H7 (cell line): ENCODE results near the gene GNAZ. TPM values are rescaled to one million over a fixed set of nuclear protein-coding genes. Genes with fewer than 3 reads are reported as not detected.
"Not testable (repeated sequence)": the region's sequence is repeated elsewhere in the genome, so short reads cannot be mapped to it uniquely, and the experiment has no call there.

Experiments
- DNase-seq: peaks from one replicate; pipeline ENCODE4 v3.0.0; 2012
- H3K27me3 ChIP-seq: 2 replicates; pipeline ENCODE4 v1.6.0; 2011; ENCODE audit warnings: mild to moderate bottlenecking, low read length; ENCODE audit not compliant: control insufficient read depth, insufficient read depth
- H3K36me3 ChIP-seq: replicated peaks from 2 replicates; pipeline ENCODE4 v1.5.1; 2011; ENCODE audit warnings: low read length; ENCODE audit not compliant: control insufficient read depth, insufficient read depth
- H3K4me3 ChIP-seq: 2 replicates; pipeline ENCODE4 v1.5.1; 2011; ENCODE audit warnings: low read depth, mild to moderate bottlenecking, control low read depth, low read length, moderate library complexity; ENCODE audit not compliant: insufficient read depth
- total RNA-seq: library from RNA; depleted of rRNA; stranded (reverse); fragments of >200 nt; shearing (Covaris generic); gene quantifications from 2 replicates; pipeline ENCODE4 v1.2.3, GENCODE V29; 2014

The GNAZ gene
- total RNA-seq, 1 experiment from 2014 or later = 18.0 TPM

DNA sequence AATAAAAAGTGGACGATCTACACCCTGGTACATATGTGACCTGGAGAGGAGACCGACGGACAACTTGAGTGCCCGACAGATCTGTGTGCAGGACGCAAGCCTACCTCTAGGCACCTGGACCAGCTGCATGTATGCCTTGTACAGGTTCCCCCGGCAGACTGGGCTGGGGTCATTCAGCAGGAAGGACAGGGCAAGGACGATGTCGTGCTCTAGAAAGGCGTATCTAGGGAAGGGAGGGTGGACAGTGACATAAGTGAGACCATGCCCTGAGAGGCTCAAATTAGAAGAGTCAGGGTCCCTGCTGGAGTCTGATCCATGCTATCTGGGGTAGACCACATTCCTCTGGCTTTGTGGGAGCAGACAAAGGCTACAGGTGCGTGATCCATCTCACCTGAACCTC, 63.6 kb downstream of the GNAZ start:
- Histone ChIP-seq H3K36me3 (no peaks in the 10 kb centered on the region), H3K4me3 (no peak overlapping the region), H3K27me3 (no peaks in the 10 kb centered on the region)
- no peak for DNase-seq

DNA sequence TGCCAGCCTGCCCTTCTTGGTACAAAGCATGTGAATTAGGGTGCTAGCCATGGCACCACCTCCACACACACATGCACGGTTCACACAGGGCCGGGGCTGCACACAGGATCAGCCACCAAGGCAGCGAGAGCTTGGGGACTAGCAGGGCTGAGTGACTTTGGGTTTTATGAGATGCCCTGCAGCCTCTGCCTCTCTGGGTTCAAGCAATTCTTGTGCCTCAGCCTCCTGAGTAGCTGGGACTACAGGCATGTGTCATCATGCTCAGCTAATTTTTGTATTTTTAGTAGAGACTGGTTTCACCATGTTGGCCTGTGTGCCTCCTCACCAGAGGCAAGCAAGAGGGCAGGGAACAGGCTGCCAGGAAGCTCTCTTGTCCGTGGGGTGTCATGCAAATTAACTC, 66.7 kb downstream of the GNAZ start:
- not testable (repeated sequence) for H3K36me3 ChIP-seq, H3K27me3 ChIP-seq, DNase-seq, H3K4me3 ChIP-seq

DNA sequence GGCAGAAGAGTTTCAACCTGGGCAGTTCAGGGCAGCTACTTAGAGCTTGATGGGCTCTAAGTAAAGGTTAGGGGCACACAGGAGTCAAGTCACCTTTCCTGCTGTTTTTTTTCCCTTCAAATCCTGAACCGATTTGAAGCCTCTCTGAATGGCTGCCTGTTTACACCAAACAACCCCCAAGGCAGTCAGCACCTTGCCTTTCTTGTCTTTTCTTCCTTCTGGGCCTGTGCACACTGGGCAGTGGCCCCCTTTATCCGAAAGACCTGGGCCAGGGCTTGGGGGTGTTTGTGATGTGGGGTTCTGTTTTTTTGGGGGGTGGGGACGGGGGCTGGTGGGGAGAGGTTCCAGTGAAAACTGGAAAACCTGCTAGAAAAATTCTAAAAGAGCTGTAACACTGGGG, 67.1 kb downstream of the GNAZ start:
- H3K27me3 ChIP-seq = no peaks in the 10 kb centered on the region
- no peak overlapping the region for H3K4me3 ChIP-seq
- DNase-seq = no peak
- no peaks in the 10 kb centered on the region for H3K36me3 ChIP-seq

DNA sequence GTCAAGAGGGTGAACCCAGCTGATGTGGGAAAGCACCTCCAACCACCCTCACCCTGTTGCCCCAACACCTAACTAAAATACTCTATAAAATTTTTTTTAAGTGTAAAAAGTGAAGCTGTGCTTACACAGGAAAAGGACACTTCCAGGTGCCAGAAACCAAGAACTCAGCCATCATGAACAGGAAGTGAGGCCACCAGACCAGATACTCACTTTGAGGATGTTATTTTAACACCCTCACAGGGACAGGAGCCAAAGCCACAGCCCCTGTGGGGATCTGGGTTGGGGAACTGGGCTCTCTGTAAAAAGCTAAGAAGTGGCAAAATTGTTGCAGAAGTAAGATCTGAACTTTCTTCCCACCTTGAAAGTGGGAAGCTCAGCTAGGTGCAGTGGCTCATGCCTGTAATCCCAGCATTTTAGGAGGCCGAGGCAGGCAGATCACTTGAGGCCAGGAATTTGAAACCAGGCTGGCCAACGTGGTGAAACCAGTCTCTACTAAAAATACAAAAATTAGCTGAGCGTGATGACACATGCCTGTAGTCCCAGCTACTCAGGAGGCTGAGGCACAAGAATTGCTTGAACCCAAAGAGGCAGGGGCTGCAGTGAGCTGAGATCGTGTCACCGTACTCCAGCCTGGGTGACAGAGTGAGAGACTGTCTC, 67.7 kb downstream of the GNAZ start:
- Histone ChIP-seq H3K4me3 (no peak overlapping the region), H3K27me3 (no peaks in the 10 kb centered on the region; the same call in 1 of the 2 replicates), H3K36me3 (no peaks in the 10 kb centered on the region)
- no peak for DNase-seq

DNA sequence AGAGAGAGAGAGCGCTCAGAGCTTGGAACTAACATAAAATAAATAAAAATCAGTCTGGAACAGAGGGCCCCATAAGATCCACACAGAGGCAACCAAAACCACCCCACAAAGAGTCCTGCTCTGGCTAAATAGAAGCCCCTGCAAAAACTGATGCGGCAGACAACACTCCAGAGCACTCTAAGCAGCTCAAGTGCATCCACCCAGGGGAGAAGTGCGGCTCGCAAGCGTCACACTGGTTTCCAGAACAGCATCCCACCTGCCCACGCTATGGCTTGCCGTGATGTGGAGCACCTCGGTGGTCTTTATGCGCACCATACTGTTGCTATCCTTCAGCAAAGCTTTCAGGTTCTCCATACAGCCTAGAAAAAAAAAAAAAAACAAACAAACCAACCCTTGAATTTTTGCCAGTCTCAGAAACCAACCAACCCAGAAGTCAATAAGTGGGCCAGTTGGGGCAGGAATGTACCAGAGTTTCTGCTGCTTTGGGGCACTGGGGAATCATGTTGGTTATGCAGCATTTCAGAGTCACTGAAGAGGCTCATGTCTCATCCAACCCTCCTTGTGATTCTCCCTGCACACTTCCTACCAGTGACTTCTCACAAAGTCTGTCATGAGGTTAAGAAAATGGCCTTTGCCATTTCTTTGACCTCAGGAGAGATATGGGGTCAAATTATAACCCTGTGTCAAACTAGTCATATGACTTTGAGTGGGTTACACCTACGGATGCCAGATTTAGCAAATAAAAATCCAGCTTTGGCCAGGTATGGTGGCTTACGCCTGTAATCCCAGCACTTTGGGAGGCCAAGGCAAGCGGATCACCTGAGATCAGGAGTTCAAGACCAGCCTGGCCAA, 68.5 kb downstream of the GNAZ start:
- Histone ChIP-seq H3K4me3 (no peak overlapping the region), H3K36me3 (no peaks in the 10 kb centered on the region), H3K27me3 (no peaks in the 10 kb centered on the region; the same call in 1 of the 2 replicates)
- no peak for DNase-seq

DNA sequence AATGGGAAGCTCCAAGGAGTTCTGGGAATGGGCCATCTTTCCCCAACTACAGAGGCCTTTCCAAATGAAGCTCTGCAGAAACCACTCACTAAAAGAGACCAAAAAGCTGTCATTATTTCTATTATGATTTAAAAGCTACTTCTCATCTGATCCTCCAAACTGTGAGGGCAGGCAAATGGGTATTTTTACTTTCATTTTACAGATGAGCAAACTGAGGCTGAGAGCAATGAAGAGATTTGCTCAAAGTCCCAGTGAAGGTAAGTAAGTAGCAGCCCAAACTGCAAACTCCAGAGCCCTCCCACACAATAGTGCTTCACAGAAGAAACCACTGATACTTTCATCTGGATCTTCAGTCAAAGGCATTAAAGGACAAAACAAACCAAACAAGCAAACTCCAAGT, 70.1 kb downstream of the GNAZ start:
- no peak for DNase-seq
- Histone ChIP-seq H3K27me3 (peaks cover 2% of the 10 kb centered on the region), H3K4me3 (no peak overlapping the region), H3K36me3 (no peaks in the 10 kb centered on the region)

DNA sequence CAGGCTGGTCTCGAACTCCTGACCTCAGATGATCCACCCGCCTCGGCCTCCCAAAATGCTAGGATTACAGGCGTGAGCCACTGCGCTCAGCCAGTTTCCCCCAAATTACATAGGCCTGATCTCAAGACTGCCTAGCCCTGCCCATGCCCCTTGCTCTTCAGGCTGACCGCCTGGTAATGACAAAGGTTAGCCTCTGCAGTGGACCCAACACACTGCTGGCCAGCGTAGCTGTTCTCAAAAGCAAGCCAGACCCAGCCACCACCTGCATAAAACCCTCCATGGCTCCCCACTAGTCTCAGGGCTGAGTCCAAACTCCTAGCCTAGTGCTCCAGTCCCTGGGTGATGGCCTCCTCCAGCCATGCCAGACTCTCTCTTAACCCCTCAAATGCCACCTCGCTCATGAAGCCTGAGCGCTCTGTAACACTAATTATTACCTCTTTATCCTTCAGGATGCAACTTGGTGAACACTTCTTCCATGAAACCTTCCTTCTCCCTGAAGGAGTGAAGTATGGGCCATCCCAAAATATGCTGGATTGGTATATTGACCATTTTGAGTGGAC, 72.3 kb downstream of the GNAZ start:
- no peak for DNase-seq
- Histone ChIP-seq H3K4me3 (no peak overlapping the region), H3K27me3 (peaks cover 4% of the 10 kb centered on the region), H3K36me3 (no peaks in the 10 kb centered on the region)

DNA sequence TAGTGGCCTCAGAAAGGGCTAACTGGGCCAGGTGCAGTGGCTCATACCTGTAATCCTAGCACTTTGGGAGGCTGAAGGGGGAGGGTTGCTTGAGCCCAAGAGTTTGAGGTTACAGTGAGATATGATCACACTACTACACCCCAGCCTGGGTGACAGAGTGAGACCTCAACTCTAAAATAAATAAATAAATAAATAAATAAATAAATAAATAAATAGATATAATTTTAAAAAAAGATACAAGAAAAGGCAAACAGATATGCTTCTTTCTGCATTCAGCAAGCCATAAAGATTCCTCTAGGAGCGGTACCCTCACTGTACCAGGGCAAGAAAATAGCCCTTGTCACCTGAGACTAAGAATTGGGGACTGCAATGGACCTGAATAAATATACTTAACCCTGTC, 72.8 kb downstream of the GNAZ start:
- Histone ChIP-seq H3K4me3 (no peak overlapping the region), H3K36me3 (no peaks in the 10 kb centered on the region), H3K27me3 (peaks cover 4% of the 10 kb centered on the region)
- DNase-seq = no peak

DNA sequence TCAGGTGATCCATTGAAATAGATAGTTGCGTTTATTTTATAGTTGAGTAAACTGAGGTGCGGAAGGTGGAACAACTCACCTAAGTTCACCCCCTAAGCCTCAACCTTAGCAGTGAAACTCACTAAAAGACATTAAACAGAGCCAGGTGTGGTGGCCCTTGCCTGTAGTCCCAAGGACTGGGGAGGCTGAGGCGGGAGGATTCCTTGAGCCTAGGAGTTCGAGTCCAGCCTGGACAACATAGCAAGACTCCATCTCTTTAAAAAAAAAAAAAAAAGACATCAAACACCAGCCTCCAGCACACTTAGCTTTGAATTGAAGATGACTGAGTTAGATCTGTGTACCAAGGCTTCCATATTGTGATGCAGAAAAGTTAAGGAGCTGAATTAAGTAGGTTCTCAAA, 74.1 kb downstream of the GNAZ start:
- DNase-seq = no peak
- Histone ChIP-seq H3K27me3 (peaks cover 4% of the 10 kb centered on the region), H3K4me3 (no peak overlapping the region), H3K36me3 (no peaks in the 10 kb centered on the region)

DNA sequence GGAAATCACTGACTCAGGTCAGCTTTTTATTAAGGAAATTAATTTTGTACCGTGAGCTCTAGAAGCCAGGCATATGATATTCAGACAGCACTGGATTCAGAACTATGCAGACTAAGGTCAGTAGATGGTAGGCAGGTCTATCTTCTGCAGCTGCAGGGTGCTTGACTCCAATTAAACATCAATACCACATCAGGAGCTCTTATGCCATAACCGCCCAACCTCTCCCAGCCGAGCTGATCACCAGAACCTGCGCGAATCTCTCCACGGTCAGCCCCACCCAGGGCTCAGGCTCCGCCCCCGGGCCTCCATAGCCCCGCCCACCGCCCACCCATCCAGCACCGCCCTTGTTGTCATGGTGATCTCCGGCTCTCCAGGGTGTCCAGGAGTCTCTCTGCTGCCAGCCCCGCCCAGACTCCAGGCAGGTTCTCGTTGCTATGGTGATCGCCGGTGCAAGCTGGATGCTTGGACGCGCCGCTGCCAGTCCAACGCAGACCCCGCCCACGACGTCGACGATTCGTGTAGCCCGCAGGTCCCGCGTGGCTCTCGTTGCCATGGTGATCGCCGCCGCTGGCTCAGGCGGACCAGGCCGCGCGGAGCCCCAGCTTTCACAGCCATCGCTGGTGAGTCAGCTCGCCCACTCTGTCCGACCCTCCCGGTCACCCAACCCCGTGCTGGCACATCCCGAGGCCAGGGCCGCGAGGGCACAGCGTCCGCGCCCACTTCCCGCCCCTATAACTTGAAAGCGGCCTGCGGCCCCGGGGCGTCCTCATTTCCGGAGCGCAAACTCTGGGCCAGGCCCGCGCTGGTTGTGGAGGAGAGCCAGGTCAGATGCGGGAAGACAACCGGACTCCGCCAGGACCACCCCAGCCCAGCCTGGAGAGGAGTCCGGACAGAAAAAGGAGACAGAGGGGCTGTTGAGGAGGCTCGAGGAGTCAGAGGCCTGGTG, 74.9 kb downstream of the GNAZ start, which contains the start of gene RAB36:
Gene RAB36 (plus strand): TSS at position 546 of the 946 bp plus-strand sequence. CDS start 1,140 bp downstream, outside the sequence.
- DNase-seq = peak; percentile 99
- Histone ChIP-seq H3K4me3 (peak within 1 kb of the TSS; percentile 55), H3K27me3 (peaks cover 4% of the 10 kb centered on the region), H3K36me3 (no peaks in the 10 kb centered on the region)

DNA sequence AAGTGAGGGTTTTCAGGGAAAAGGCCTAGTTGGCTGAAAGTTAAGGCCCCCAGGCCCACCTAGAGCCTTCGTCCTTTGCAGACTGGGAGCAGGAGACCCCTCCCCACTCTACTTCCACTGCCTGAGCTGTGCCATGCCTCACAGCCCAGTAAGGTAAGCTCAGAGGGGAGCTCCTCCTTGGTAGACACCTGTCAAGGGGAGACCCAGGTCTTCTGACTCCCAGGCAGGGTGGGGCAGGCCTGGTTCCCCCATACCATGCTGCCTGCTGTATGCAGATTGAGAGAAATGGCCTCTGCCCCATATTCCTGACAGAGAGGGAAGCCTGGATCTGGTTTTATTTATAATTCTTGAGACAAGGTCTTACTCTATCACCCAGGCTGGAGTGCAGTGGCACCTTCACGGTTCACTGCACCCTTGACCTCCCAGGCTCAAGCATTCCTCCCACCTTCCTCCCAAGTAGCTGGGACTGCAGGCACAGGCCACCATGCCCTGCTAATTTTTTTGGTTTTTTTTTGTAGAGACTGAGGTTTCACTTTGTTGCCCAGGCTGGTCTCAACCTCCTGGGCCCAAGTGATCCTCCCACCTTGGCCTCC, 75.7 kb downstream of the GNAZ start:
- no peak for DNase-seq
- H3K36me3 ChIP-seq = no peaks in the 10 kb centered on the region
- peak overlapping the region; percentile 55 for H3K4me3 ChIP-seq
- H3K27me3 ChIP-seq = peaks cover 4% of the 10 kb centered on the region

DNA sequence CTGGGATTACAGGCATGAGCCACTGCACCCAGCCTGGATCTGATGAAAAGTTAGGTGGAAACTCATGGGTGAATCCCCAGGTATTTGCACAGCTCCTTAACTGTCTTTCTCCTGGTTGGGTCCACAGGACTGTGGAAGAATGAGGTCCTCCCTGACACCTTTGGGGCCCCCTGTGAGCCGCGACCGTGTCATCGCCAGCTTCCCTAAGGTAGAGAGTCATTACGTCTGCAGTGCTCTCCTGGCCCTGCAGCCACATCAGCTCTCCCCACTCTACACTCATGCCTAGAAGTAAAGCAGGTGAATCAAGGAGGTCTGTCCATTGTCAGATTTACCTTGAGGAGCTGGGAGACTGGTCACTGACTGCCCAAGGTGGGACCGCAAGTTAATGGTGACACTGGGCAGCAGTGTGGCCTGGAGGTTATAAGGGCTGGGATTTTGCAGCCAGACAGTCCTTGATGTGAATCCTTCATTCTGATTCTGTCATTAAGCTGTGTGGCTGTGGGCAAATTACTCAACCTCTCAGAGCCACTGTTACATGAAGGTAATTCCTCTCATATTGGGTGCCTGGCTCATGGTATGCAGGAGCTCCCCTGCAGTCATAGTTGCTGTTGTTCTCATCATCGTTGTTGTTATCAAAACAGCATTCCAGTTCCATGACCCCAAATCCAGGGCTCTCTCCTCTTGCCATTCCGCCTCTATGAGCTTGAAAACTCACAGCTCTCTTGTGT, 76.3 kb downstream of the GNAZ start:
- Histone ChIP-seq H3K27me3 (peaks cover 4% of the 10 kb centered on the region), H3K4me3 (no peak overlapping the region), H3K36me3 (no peaks in the 10 kb centered on the region)
- no peak for DNase-seq

DNA sequence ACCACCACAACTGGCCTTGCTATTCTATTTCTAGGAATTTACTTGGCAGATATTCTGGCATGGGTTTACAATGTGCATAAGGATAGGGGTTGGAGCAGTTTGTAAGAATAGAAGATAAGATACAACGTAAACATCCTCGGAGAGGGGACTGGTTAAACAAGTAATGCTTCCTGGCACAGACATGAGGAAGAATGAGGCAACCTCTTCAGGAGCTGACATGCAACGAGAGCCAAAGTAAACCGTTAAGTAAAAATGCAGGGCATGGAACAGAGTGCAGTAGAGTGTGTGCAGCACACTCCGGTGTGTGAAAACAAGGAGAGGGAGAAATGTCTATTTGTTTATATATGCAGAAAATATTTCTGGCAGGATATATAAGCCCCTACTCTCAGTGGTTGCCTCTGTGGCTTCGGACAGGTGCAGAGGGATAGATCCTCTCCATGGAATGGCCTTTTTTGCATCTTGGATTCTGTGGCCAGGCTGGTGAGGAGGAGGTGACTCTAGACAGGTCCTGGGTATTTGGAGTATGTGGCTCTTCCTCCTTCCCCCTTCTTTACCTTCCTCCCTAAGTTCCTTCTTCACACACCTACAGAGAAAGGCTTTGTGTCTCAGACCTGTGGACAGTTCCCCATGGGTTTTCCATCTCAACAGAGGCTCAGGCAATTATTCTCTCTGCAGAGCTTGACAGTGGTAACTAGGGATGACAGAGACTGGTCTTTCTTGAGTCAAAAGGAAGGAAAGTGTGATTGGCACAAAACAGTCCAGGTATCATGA, 77.5 kb downstream of the GNAZ start:
- no peak for DNase-seq
- Histone ChIP-seq H3K27me3 (peaks cover 4% of the 10 kb centered on the region), H3K4me3 (no peak overlapping the region), H3K36me3 (no peaks in the 10 kb centered on the region)
